GM18499 (cell line): ENCODE data around the gene ZNF497.
A peak's percentile ranks its signal among the peaks of the same experiment; 100 is the strongest.

Experiments used
- ATAC-seq: cut with Tn5 transposase; IDR thresholded peaks from one replicate; pipeline ENCODE4 v1.9.1; 2021; ENCODE audit warnings: moderate number of reproducible peaks; ENCODE audit not compliant: insufficient read depth, unreplicated experiment

ZNF497 gene

GRCh38 chr19:58372311-58373133 lies 10.0 kb upstream of the ZNF497 start:
- ATAC-seq, result no peak

DNA sequence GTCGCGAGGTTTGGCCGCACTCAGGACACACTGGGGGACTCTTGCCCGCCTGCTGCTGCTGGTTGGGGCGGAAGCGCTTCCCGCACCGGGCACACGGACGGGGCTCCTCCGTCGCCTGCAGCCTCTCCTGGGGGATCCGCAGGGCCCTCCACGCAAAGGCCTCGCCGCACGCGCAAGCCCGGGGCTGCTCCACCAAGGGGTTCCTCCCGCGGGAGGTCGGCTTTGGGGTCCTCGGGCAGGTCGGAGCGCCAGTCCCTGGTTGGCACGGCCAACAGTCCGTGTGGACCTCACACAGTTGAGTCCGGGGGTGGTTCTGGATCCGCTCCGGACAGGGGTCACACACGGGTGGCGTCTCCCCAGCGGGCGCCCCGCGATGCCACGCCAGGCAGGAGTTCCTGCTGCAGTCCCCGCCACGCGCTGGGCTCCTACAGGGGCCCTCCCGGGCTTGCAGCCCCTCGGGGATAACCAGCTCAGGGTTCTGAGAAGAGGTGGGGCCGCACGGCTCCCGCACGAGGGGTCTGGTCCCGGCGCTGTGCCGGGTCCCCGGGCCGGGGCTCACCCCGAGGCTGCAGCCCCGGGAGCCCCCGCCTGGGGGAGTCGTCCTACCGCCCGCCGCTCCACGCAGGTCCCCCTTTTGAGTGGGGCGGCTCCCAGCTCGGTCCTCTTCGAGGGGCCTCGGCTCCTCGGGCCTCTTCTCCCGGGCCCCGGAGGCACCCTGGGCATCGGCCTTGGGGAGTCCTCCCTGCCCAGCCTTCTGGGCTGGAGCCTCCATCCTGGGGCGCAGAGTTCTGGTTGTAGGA lies 6.2 kb upstream of the ZNF497 start:
- ATAC-seq, result no peak

DNA sequence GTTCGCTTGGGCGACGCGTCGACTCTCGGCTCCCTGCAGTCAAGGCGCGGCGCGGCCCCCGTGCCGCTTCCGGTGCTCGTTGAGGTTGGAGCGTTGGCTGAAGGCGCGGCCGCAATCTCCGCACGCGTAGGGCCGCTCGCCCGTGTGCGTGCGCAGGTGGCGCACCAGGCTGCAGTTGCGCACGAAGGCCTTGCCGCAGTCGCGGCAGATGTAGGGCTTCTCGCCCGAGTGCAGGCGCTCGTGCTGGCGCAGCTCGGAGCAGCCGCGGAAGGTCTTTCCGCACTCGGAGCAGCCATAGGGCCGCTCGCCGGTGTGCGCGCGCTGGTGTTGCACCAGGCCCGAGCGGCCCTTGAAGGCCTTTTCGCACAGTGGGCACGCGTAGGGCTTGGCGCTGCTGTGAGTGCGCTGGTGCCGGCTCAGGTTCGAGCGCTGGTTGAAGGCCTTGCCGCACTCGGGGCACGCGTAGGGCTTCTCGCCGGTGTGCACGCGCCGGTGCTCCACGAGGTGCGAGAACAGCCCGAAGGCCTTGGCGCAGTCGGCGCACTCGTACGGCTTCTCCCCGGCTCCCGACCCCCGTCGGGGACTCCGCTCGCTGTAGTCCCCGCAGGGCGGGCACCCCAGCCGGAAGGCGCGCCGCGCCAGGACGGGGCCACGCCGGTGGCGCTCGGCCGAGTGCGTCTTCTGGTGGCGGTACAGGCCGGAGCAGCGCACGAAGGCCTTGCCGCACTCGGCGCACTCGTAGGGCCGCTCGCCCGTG lies 5.3 kb upstream of the ZNF497 start:
- no peak for ATAC-seq

- ATAC-seq, result no peak
Measured at GRCh38 chr19:58366585-58367430, 4.3 kb upstream of the ZNF497 start.

- no peak for ATAC-seq
Measured at GRCh38 chr19:58364146-58364545, 1.6 kb upstream of the ZNF497 start.

DNA sequence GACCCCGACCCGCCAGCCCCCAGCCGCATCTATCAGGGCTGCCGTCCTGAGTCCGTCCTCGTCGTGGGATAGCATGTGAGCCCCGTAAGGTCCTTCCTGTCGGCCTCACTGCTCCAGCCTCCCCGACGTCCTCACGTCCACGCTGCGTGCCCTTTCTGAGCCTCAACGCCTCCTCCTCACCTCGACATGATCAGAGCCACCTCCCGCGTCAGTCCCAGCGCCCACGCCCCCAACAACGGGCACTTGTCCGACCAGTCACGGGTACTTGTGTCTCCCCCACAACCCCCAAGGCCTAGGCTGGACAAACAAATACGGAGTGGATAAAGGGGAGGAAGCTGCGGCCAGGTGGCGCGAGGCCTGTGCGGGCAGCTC lies 665 bp downstream of the ZNF497 start:
- ATAC-seq, result peak; percentile 12

GRCh38 chr19:58357481-58358145 lies 4.9 kb downstream of the ZNF497 start:
- ATAC-seq, result no peak

- ATAC-seq, result no peak
Measured at GRCh38 chr19:58356766-58357480, 5.6 kb downstream of the ZNF497 start.

GRCh38 chr19:58355908-58356765 lies 6.4 kb downstream of the ZNF497 start:
- ATAC-seq, result no peak

DNA sequence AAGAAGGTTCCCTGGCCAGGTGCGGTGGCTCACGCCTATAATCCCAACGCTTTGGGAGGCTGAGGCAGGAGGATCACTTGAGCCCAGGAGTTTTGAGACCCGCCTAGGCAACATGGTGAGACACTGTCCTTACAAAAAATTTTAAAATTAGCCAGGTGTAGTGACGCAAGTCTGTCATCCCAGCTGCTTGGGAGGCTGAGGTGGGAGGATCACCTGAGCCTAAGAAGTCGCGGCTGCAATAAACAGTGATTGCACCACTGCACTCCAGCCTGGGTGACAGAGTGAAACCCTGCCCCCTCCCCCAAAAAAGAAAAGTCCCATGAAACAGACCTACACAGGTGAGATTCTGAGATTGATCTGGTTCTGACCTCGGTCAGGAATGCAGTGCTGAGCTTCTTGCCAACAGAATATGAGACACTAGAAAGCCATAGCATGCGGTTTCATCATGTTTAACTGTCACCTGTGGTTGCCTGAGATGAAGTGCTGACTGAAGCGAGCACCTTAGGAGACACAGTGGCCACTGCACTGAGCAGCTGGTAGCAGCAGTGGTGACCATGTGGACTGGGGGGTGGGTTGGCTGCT lies 7.2 kb downstream of the ZNF497 start:
- no peak for ATAC-seq

- no peak for ATAC-seq
Measured at GRCh38 chr19:58354478-58355030, 8.0 kb downstream of the ZNF497 start.

DNA sequence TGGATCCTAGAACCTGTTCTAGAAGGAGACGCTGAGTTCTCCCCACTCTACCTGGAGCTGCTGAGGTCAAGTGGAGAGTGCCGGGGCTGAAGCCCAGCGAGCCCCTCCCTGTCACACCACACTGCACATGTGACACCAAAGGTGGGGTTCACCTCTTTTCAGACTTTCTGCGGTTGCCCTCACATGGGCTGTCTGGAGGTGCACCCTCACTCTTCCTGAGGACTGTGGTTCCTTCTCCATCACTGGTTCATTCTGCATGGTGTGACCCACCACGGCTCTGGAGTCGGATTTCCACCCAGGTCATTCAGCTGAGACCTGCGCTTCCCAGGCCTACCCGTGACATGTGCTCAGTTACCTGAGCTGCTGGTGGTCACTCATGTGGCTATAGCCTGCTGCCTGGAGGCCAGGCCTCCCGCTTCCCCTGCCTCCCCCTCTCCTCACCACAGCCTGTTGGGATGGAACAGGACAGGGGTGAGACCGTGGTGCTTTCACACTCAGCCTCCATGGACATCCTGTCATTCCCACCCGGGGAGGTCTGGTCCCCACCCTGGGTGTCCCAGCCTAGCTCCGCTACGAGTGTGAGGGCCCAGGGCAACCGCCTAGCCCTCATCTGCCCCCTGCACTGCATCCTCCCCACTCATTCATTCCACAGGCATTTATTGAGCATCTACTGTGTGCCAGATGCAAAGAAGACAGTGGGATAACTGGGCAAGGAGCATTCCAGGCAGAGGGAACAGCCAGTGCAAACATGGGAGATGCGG lies 8.7 kb downstream of the ZNF497 start:
- ATAC-seq, result no peak

- no peak for ATAC-seq
Measured at GRCh38 chr19:58352760-58353671, 9.5 kb downstream of the ZNF497 start, which contains the start of gene A1BG. Gene A1BG (minus strand): TSS chr19:58353492. CDS start chr19:58353437, 55 bp downstream.

GRCh38 chr19:58351990-58352755 lies 10.4 kb downstream of the ZNF497 start:
- no peak for ATAC-seq

GRCh38 chr19:58351558-58351878 lies 11.0 kb downstream of the ZNF497 start:
- no peak for ATAC-seq
